A673 (cell line): ENCODE data around the gene SSB. TPM values are rescaled to one million over a fixed set of nuclear protein-coding genes. Genes with fewer than 3 reads are reported as not detected.
"Not testable (repeated sequence)": the region's sequence is repeated elsewhere in the genome, so short reads cannot be mapped to it uniquely, and the experiment has no call there.

Source experiments
- BruUV-seq: library from RNA; stranded (reverse); fragments of 400-500 nt; replicated peaks from 2 replicates; lab custom pipeline; 2021; lab: Mats Ljungman, UMichigan
- CTCF ChIA-PET: fragments of 300-600 bp; sonication (Branson Sonifier 250); formaldehyde crosslinking; loops from one replicate; lab custom pipeline; 2022; ENCODE audit warnings: antibody characterized with exemption; lab: Charles Lee
- POLR2A ChIA-PET: fragments of 300-600 bp; sonication (Branson Sonifier 250); formaldehyde crosslinking; loops from one replicate; lab custom pipeline; 2022; ENCODE audit warnings: antibody characterized with exemption; ENCODE audit not compliant: low non-redundant PET; lab: Charles Lee
- DNase-seq: peaks from one replicate; pipeline ENCODE4 v3.0.0-alpha.2; 2015; ENCODE audit warnings: low spot score
- H3K27ac ChIP-seq: fragments of 200-600 bp; sonication (generic); 2 replicates; pipeline ENCODE4 v1.5.1; 2016; ENCODE audit warnings: mixed run types, low read depth, mild to moderate bottlenecking, mixed read lengths, antibody characterized with exemption, low read length; ENCODE audit not compliant: poor library complexity, severe bottlenecking
- H3K27me3 ChIP-seq: fragments of 200-600 bp; sonication (generic); replicated peaks from 2 replicates; pipeline ENCODE4 v1.6.1; 2017; ENCODE audit warnings: mixed run types, low read depth, mild to moderate bottlenecking, mixed read lengths, antibody characterized with exemption, low read length; ENCODE audit not compliant: insufficient read depth, poor library complexity
- H3K36me3 ChIP-seq: fragments of 200-600 bp; sonication (generic); 2 replicates; pipeline ENCODE4 v1.6.1; 2016; ENCODE audit warnings: mixed run types, mild to moderate bottlenecking, mixed read lengths, antibody characterized with exemption, low read length; ENCODE audit not compliant: insufficient read depth, poor library complexity, severe bottlenecking
- H3K4me1 ChIP-seq: fragments of 200-600 bp; sonication (generic); 2 replicates; pipeline ENCODE4 v1.6.1; 2017; ENCODE audit warnings: mixed run types, mild to moderate bottlenecking, mixed read lengths, antibody characterized with exemption, low read length; ENCODE audit not compliant: insufficient read depth, poor library complexity, severe bottlenecking
- H3K4me3 ChIP-seq: fragments of 200-600 bp; sonication (generic); 2 replicates; pipeline ENCODE4 v1.5.1; 2016; ENCODE audit warnings: low read depth, mixed run types, mild to moderate bottlenecking, mixed read lengths, low read length; ENCODE audit not compliant: poor library complexity, severe bottlenecking
- H3K9me3 ChIP-seq: fragments of 200-600 bp; sonication (generic); 2 replicates; pipeline ENCODE4 v1.6.1; 2016; ENCODE audit warnings: mixed run types, low read depth, mild to moderate bottlenecking, mixed read lengths, antibody characterized with exemption, low read length; ENCODE audit not compliant: poor library complexity, severe bottlenecking
- EZH2 ChIP-seq: fragments of 200-600 bp; sonication (generic); IDR thresholded peaks from 2 replicates; pipeline ENCODE4 v1.6.1; 2017; ENCODE audit warnings: borderline replicate concordance, low read depth, mild to moderate bottlenecking, mixed read lengths, antibody characterized with exemption, low read length; ENCODE audit not compliant: poor library complexity, severe bottlenecking
- intact Hi-C: fragments of 100-400 bp; cut with micrococcal nuclease; formaldehyde crosslinking; loops from one replicate; pipeline ENCODE4 v1.10.0; 2022; ENCODE audit not compliant: unreplicated experiment
- total RNA-seq: library from RNA; stranded (reverse); gene quantifications from 2 replicates; pipeline ENCODE4 v1.2.3, GENCODE V29; 2021
- TF ChIP-seq, protein P1 (sequence below): fragments of 300-800, 200-600 bp; sonication (generic); conservative IDR thresholded peaks from 2 replicates; pipeline ENCODE4 v1.5.1; 2017; ENCODE audit warnings: low read depth, mild to moderate bottlenecking, antibody characterized with exemption, low read length, moderate library complexity, mixed read lengths

The SSB gene
- total RNA-seq, 1 experiment from 2014 or later = 231 TPM

DNA sequence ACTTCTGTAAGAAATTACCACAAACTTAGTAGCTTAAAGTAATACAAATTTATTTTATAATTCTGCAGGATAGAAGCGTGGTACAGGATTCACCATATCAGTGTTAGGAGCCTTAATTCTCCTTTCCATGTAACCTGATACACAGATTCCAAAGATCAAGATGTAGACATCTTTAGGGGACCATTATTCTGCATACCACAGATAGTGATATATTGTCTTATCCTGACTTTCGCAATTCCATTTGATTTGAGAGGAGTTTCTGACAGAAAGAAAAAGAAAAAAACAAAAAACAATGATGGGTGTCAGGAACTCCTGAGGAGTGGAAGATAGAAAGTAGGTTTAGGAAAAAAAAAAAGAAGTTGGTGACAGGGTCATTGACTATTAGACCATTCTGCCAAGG, 40.9 kb upstream of the SSB start:
- BruUV-seq = no TSS peak
- ChIA-PET CTCF (no interaction called here), POLR2A (no interaction called here)
- no peak overlapping the region for H3K27ac ChIP-seq
- H3K4me3 ChIP-seq = no peak overlapping the region
- intact Hi-C loops = no loop called here
- no peak for DNase-seq
- no peaks in the 10 kb centered on the region for H3K27me3 ChIP-seq
- no peaks in the 10 kb centered on the region for H3K9me3 ChIP-seq
- no peak for TF ChIP-seq EZH2
- TF ChIP-seq, protein P1, sequence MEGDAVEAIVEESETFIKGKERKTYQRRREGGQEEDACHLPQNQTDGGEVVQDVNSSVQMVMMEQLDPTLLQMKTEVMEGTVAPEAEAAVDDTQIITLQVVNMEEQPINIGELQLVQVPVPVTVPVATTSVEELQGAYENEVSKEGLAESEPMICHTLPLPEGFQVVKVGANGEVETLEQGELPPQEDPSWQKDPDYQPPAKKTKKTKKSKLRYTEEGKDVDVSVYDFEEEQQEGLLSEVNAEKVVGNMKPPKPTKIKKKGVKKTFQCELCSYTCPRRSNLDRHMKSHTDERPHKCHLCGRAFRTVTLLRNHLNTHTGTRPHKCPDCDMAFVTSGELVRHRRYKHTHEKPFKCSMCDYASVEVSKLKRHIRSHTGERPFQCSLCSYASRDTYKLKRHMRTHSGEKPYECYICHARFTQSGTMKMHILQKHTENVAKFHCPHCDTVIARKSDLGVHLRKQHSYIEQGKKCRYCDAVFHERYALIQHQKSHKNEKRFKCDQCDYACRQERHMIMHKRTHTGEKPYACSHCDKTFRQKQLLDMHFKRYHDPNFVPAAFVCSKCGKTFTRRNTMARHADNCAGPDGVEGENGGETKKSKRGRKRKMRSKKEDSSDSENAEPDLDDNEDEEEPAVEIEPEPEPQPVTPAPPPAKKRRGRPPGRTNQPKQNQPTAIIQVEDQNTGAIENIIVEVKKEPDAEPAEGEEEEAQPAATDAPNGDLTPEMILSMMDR = no peak
- peaks cover 8% of the 10 kb centered on the region for H3K4me1 ChIP-seq
- H3K36me3 ChIP-seq = no peaks in the 10 kb centered on the region

DNA sequence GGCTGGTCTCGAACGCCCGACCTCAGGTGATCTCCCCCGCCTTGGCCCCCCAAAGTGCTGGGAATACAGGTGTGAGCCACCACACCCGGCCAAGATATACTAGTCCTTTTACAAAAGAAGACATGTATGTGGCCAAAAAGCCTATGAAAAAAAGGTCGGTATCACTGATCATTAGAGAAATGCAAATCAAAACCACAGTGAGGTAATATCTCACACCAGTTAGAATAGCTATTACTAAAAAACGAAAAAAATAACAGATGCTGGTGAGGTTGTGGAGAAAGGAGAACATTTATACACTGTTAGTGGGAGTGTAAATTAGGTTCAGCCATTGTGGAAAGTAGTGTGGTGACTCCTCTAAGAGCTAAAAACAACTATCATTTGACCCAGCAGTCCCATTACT, 38.7 kb upstream of the SSB start:
- ChIA-PET CTCF (interaction anchor here (0.6 kb wide), 1 partner anchor 8 kb away, joined by 3 read pairs; no protein-coding TSS in a partner anchor), POLR2A (no interaction called here)
- no TSS peak for BruUV-seq
- TF ChIP-seq EZH2 = no peak
- TF ChIP-seq, protein P1 = no peak
- Histone ChIP-seq H3K9me3 (no peaks in the 10 kb centered on the region), H3K4me1 (peaks cover 8% of the 10 kb centered on the region), H3K27ac (no peak overlapping the region), H3K36me3 (no peaks in the 10 kb centered on the region), H3K4me3 (no peak overlapping the region), H3K27me3 (no peaks in the 10 kb centered on the region)
- intact Hi-C loops = no loop called here
- DNase-seq = no peak

DNA sequence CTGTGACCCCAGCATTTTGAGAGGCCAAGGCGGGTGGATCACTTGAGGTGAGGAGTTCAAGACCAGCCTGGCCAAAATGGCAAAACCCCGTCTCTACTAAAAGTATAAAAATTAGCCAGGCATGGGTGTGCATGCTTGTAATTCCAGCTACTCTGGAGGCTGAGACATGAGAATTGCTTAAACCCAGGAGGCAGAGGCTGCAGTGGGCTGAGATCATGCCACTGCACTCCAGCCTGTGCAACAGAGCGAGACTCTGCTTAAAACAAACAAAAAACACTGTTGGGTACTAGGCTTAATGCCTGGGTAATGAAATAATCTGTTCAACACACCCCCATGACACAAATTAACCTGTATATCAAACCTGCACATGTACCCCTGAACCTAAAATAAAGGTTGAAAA, 37.9 kb upstream of the SSB start:
- DNase-seq, H3K27me3 ChIP-seq, BruUV-seq, H3K27ac ChIP-seq, intact Hi-C loops, H3K36me3 ChIP-seq, H3K4me1 ChIP-seq, H3K9me3 ChIP-seq, POLR2A ChIA-PET, H3K4me3 ChIP-seq: not testable (repeated sequence)
- CTCF ChIA-PET = interaction anchor here (0.7 kb wide), 1 partner anchor 666 kb away, joined by 3 read pairs; no protein-coding TSS in a partner anchor

DNA sequence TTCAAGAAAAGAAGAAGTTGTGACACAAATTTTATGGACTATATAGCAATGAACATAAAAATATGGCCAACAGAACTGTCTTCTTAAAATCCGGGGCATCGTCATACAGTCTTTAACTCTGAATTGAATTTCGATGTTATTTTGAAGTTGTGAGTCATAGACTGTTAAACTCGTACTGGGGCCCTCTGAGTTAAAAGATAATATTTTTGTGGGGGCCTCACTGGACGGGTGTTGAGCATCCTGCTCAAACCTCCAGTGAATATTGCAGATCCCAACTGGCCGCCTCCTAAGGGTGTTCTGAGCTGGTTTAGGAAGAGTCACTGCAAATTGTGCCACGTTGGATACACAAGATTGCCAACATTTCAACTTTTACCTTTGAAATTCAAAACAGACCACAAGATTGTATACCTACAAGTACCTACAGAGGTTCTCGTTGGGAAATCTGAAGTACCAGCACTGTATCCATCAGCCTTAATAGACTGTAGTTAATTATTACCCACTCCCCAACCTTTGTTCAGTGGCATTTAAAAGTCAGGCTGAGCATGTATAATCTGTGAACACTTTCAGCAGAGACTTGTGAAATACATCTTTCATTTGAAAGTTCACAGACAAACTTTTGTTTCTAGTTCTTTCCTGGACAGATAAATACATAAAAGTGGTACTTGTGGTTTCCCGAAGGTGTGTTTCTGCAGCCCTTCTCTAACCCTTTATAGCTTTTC, 37.3 kb upstream of the SSB start:
- no peaks in the 10 kb centered on the region for H3K36me3 ChIP-seq
- POLR2A ChIA-PET = no interaction called here
- TF ChIP-seq, protein P1 = no peak
- TF ChIP-seq EZH2 = no peak
- intact Hi-C loops = no loop called here
- H3K27me3 ChIP-seq = no peaks in the 10 kb centered on the region
- CTCF ChIA-PET = no interaction called here
- H3K4me3 ChIP-seq = no peak overlapping the region
- peaks cover 8% of the 10 kb centered on the region for H3K4me1 ChIP-seq
- H3K27ac ChIP-seq = no peak overlapping the region
- no peaks in the 10 kb centered on the region for H3K9me3 ChIP-seq
- no TSS peak for BruUV-seq
- no peak for DNase-seq
